Smooth muscle cell of the brain vasculature (primary cell): Measurements from ENCODE around the gene HECTD3.
"Not testable (repeated sequence)": the region's sequence is repeated elsewhere in the genome, so short reads cannot be mapped to it uniquely, and the experiment has no call there.

ENCODE experiments used
- DNase-seq: peaks from one replicate; pipeline ENCODE4 v3.0.0-alpha.2; 2012; ENCODE audit warnings: low read depth, low spot score

The HECTD3 gene

DNA sequence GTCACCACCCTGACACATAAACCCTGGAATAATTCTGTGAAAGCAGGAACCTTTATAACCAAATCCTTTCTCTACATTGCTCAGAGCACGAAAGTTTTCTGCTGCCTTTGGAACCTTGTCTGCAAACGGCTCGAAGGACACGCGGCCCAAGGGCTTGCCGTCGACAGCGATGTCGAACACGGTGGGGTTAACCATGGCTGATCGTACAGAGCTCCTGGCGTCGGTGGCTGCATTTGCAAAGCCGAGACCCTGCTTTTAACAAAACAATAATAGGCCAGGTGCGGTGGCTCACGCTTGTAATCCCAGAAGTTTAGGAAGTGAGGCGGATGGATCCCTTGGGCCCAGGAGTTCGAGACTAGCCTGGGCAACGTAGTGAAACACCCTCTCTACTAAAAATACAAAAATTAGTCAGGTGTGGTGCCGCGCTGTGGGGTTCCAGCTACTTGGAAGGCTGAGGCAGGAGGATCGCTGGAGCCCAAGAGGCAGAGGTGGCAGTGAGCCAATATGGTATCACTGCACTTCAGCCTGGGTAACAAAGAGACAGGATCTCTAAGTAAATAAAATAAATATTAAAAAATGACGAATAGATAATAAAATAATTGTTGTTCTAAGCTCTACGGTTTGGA is 22.5 kb downstream of the HECTD3 start:
- no peak for DNase-seq

DNA sequence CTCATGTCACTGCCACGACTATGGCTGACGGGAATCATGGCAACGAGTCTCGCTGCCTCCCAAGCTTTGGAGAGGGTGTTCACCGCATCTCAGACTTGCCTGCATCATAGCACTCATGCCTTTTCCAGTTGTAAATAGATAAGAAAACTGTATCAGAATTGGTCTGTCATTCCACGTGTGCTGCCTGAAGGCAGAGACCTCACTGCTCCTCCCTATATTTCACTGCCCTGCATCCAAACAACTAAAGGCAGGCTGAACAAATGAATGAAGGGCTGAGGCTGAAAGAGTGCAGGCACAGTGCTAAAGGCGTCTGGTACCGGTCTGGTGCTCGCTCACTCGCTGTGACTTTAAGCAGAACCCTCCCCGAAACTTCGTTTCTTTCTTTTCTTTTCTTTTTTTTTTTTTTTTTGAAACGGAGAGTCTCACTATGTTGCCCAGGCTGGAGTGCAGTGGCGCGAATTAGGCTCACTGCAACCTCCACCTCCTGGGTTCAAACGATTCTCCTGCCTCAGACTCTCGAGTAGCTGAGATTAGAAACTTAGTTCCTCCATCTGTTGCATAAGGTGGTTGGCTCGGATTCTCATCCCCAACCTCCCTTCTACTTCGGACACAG is 25.3 kb downstream of the HECTD3 start:
- no peak for DNase-seq

GRCh38 chr1:44977372-44977771 is 33.8 kb downstream of the HECTD3 start:
- not testable (repeated sequence) for DNase-seq

DNA sequence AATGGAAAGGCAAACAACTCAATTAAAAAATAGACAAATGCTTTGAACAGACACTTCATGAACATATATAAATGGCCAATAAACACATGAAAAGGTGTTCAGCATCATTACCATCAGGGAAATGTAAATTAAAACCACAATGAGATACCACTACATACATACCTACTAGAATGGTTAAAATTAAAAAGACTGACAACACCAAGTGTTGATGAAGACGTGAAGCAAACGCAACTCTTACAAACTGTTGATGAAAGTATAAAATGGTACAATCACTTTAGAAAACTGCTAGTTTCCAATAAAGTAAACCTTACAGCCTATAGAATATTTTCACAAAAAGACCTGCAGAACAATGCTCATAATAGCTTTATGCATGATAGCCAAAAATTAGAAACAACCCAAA is 34.9 kb downstream of the HECTD3 start:
- DNase-seq, result no peak

DNA sequence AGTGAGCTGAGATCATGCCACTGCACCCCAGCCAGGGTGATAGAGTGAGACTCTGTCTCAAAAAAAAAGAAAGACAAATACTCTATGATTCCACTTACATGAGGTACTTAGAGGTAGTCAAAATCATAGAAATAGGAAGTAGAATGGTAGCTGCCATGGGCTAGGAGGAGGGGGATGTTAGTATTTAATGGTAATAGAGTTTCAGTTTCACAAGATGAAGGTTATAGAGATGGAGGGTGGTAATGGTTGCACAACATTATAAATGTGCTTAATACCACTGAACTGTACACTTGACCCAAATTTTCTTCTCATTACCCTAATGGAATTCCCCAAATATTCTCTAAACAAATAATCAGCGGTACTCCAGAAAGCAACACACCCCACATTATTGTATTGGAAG is 37.5 kb downstream of the HECTD3 start:
- DNase-seq, result no peak

- DNase-seq, result no peak
These were observed 40.8 kb downstream of the HECTD3 start for GRCh38 chr1:44970317-44970716.

DNA sequence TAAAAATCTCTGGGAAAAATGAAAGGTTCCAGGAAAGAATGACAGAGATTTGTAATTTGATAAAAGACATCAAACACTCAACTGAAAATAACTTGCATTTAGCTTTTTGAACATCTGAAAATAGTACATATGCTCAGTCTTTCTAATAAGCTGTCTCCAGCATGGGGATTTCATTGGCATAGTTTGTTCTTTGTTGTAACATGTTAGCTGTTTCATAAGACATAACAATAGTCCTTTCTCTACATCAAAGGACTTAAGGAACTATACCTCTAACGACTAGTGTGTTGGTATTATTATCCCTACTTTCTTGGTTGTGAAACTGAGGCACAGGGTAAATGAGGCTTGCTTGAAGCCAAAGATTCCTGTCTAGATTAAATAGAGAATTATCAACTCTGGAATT is 46.7 kb downstream of the HECTD3 start:
- no peak for DNase-seq

- no peak for DNase-seq
These were observed 48.4 kb downstream of the HECTD3 start for GRCh38 chr1:44962729-44963128.

- DNase-seq, result not testable (repeated sequence)
These were observed 49.1 kb downstream of the HECTD3 start for GRCh38 chr1:44962022-44962421.

DNA sequence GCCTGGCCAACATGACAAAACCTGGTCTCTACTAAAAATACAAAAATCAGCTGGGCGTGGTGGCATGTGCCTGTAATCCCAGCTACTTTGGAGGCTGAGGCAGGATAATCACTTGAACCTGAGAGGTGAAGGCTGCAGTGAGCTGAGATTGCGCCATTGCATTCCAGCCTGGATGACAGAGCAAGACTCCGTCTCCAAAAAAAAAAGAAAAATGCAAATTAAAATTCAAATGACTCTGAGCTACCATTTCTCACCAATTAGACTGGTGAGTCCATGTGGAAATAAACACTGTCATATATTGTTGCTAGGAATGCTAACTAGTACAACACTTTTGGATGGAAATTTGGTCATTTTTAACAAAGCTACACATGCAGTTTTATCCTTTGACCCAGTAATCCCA is 53.6 kb downstream of the HECTD3 start:
- not testable (repeated sequence) for DNase-seq

- DNase-seq, result not testable (repeated sequence)
These were observed 55.0 kb downstream of the HECTD3 start for GRCh38 chr1:44956077-44956476.
